Progenitor cell of endocrine pancreas (in vitro differentiated cells): ENCODE data around the gene BICRA. TPM values are rescaled to one million over a fixed set of nuclear protein-coding genes. Genes with fewer than 3 reads are reported as not detected.
"Not testable (repeated sequence)": the region's sequence is repeated elsewhere in the genome, so short reads cannot be mapped to it uniquely, and the experiment has no call there.

ENCODE experiments used
- DNase-seq: peaks from one replicate; pipeline ENCODE4 v3.0.0; 2021; ENCODE audit warnings: low spot score; ENCODE audit not compliant: unreplicated experiment
- H3K27ac Mint-ChIP-seq: 2 replicates; pipeline ENCODE4 v1.8.0; 2021; ENCODE audit warnings: mild to moderate bottlenecking, moderate library complexity, mixed read lengths
- H3K27me3 Mint-ChIP-seq: 2 replicates; pipeline ENCODE4 v1.8.0; 2021; ENCODE audit warnings: mixed read lengths
- H3K36me3 Mint-ChIP-seq: 2 replicates; pipeline ENCODE4 v1.8.0; 2022; ENCODE audit warnings: mixed read lengths; ENCODE audit not compliant: insufficient read depth
- H3K4me1 Mint-ChIP-seq: 2 replicates; pipeline ENCODE4 v1.8.0; 2021; ENCODE audit warnings: low read depth, mixed read lengths
- H3K4me3 Mint-ChIP-seq: 2 replicates; pipeline ENCODE4 v1.8.0; 2021; ENCODE audit warnings: low read depth, mild to moderate bottlenecking, moderate library complexity, mixed read lengths
- H3K9me3 Mint-ChIP-seq: 2 replicates; pipeline ENCODE4 v1.8.0; 2021; ENCODE audit warnings: low read depth, mixed read lengths
- total RNA-seq: library from RNA; stranded (reverse); gene quantifications from 2 replicates; pipeline ENCODE4 v1.2.1, GENCODE V29; 2021
- TF ChIP-seq, protein P1 (sequence below): fragments of 200-600 bp; sonication (generic); IDR thresholded peaks from one replicate; pipeline ENCODE4 v1.5.0; 2021; ENCODE audit warnings: antibody characterized with exemption, mild to moderate bottlenecking; ENCODE audit not compliant: unreplicated experiment

Gene BICRA
- total RNA-seq, 1 donor from 2014 or later = 37.4 TPM

DNA sequence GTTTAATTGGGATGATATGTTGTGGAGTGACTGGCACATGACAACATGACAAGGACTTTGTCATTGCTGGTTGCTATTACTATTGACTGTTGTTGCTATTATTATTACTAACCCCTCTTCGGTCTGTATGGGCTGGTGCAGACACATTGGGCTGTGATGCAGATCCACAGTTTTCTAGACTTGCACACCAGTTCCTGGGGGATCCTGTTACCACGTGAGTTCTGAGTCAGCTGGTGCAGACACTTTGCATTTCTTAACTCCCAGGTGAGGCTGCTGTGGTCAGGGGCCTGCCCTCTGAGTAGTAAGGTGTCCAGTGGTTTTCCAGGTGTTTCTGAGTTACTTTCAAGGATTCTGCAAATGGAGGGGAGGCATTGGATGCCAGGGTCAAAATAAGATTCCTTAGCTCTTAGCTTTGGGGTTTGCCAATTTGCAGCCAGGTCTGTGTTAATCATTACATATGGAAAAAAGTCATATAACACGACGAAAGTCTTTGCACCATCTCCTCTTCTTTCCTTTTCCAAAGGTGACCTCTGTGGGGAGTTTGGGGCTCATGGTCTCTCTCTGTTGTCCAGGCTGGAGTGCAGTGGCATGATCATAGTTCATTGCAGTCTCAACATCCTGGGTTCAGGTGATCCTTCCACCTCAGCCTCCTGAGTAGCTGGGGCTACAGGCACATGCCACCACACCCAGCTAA, 19.3 kb downstream of the BICRA start:
- Mint-ChIP-seq H3K27me3 (no peaks in the 10 kb centered on the region), H3K36me3 (peaks cover 15% of the 10 kb centered on the region), H3K4me3 (no peak overlapping the region), H3K4me1 (peaks cover 16% of the 10 kb centered on the region), H3K27ac (no peak overlapping the region), H3K9me3 (no peaks in the 10 kb centered on the region)
- TF ChIP-seq, protein P1, sequence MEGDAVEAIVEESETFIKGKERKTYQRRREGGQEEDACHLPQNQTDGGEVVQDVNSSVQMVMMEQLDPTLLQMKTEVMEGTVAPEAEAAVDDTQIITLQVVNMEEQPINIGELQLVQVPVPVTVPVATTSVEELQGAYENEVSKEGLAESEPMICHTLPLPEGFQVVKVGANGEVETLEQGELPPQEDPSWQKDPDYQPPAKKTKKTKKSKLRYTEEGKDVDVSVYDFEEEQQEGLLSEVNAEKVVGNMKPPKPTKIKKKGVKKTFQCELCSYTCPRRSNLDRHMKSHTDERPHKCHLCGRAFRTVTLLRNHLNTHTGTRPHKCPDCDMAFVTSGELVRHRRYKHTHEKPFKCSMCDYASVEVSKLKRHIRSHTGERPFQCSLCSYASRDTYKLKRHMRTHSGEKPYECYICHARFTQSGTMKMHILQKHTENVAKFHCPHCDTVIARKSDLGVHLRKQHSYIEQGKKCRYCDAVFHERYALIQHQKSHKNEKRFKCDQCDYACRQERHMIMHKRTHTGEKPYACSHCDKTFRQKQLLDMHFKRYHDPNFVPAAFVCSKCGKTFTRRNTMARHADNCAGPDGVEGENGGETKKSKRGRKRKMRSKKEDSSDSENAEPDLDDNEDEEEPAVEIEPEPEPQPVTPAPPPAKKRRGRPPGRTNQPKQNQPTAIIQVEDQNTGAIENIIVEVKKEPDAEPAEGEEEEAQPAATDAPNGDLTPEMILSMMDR = no peak
- no peak for DNase-seq

DNA sequence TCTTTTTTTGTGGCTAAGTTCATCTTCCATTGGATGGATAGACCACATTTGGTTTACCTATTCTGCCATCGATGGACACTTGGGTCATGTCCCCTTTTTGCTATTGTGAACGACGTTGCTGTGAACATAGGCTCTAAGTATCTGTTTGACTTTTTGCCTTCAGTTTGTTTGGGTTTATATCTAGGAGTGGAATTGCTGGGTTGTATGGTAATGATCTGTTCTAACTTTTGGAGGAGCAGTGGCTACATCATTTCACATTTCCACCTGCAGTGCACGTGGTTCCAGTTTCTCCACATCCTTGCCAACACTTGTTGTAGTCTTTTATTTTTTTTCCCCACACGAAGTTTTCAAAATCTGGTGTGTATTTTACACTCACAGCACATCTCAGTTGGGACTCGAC, 21.7 kb downstream of the BICRA start:
- Mint-ChIP-seq H3K36me3 (peaks cover 9% of the 10 kb centered on the region), H3K27ac (no peak overlapping the region), H3K9me3 (no peaks in the 10 kb centered on the region), H3K4me1 (peaks cover 3% of the 10 kb centered on the region), H3K4me3 (no peak overlapping the region), H3K27me3 (no peaks in the 10 kb centered on the region)
- TF ChIP-seq, protein P1 = no peak
- DNase-seq = no peak

DNA sequence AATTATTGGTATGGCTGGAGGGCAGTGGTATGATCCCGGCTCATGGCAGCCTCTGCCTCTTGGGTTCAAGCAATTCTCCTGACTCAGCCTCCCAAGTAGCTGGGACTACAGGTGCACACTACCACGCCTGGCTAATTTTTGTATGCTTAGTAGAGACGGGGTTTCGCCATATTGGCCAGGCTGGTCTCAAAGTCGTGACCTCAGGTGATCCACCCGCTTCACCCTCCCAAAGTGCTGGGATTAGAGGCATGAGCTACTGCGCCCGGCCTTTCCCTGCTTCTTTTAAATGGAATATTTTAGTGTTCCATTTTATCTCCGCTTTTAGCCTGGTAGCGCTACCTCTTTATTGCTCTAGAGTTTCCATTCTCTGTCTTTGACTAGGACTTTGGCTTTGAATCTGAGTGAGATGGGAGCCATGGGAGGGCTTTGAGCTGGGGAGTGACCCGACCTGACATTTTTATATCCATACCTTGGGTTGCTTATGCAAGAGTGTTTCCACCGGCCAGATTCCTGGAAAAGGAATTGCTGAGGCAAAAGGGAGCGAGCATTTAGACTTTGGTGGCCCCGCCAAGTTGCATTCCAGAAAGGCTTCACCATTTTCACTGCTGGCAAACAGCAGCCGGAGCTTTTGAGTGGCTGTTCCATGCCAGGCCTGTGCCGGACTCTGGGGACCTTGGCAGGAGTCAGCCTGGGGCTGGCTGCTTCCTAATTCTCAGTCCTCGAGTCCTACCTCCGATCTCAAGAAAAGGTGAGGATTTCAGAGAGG, 22.9 kb downstream of the BICRA start:
- no peak overlapping the region for H3K4me3 Mint-ChIP-seq
- TF ChIP-seq, protein P1 = no peak
- DNase-seq = no peak
- peaks cover 1% of the 10 kb centered on the region for H3K4me1 Mint-ChIP-seq
- no peaks in the 10 kb centered on the region for H3K9me3 Mint-ChIP-seq
- H3K27me3 Mint-ChIP-seq = no peaks in the 10 kb centered on the region
- H3K36me3 Mint-ChIP-seq = peaks cover 11% of the 10 kb centered on the region
- peak overlapping the region; percentile 15 for H3K27ac Mint-ChIP-seq

DNA sequence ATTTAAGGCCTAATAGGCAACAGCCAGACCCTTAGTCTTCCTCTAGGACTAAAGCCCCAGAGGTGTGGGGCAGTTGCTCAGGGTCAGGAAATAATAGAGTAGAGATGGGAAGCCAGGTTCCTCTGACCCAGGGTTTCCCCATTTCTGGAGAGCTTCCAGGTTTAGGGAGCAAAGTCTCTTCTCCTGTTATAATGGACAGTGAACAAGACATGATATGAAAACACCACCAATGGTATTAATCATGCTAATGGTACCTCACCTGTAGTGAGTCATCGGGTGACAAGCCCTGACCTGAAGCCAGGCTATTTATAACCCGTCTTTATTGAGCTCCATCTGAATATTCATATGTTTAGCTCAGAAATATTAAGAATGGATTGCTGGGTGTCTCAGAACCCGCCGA, 24.6 kb downstream of the BICRA start:
- Mint-ChIP-seq H3K9me3 (no peaks in the 10 kb centered on the region), H3K4me3 (no peak overlapping the region), H3K27ac (peak overlapping the region; percentile 94), H3K27me3 (no peaks in the 10 kb centered on the region), H3K4me1 (peaks cover 2% of the 10 kb centered on the region), H3K36me3 (peaks cover 13% of the 10 kb centered on the region)
- TF ChIP-seq, protein P1 = no peak
- no peak for DNase-seq

DNA sequence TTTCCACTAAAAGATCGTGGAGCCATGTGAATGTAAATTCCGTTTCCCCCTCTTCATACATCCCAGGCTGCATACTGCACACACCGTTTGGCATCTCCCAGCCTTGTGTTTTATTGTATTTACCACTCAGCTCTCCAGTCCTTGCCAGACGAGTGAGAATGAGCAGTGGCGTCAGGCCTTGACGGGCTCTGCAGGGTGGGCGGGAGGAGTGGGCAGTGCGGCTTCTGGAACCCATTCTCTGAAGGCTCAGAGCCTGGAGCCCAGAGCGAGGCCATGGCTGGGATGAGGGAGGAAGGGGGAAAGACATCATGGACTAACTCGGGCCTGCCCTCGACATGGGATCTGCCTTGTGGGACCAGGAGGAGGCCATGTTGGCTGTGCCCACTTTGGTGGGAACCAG, 25.1 kb downstream of the BICRA start:
- H3K9me3 Mint-ChIP-seq = no peaks in the 10 kb centered on the region
- no peak for DNase-seq
- H3K27me3 Mint-ChIP-seq = no peaks in the 10 kb centered on the region
- H3K27ac Mint-ChIP-seq = peak overlapping the region; percentile 64
- no peak overlapping the region for H3K4me3 Mint-ChIP-seq
- peaks cover 11% of the 10 kb centered on the region for H3K36me3 Mint-ChIP-seq
- H3K4me1 Mint-ChIP-seq = peaks cover 2% of the 10 kb centered on the region
- TF ChIP-seq, protein P1 = no peak

DNA sequence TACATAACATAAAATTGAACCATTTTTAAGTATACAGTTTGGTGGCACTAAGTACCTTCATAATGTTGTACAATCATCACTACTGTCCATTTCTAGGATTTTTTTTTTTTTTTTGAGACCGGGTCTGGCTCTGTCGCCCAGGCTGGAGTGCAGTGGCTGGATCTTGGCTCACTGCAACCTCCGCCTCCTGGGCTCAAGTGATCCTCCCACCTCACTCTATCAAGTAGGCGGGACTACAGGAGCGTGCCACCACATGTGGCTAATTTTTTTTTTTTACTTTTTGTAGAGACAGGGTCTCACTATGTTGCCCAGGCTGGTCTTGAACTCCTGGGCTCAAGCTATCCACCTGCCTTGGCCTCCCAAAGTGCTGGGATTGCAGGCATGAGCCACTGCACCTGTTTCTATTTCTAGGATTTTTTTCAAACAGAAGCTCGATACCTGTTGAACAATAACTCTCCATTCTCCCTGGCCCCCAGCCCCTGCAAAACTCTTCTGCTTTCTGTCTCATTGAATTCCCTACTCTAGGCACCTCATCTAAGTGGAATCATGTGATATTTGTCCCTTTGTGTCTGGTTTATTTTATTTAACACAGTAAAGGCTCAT, 26.3 kb downstream of the BICRA start:
- peaks cover 13% of the 10 kb centered on the region for H3K36me3 Mint-ChIP-seq
- H3K4me3 Mint-ChIP-seq, DNase-seq, H3K4me1 Mint-ChIP-seq, H3K27ac Mint-ChIP-seq, H3K27me3 Mint-ChIP-seq, H3K9me3 Mint-ChIP-seq: not testable (repeated sequence)
